Endothelial cell of umbilical vein (primary cell): ENCODE measurements around the gene LUC7L. TPM values are rescaled to one million over a fixed set of nuclear protein-coding genes. Genes with fewer than 3 reads are reported as not detected.

Experiments
- BruUV-seq: library from RNA; stranded (reverse); fragments of 400-500 nt; replicated peaks from 2 replicates; lab custom pipeline; 2021; lab: Mats Ljungman, UMichigan
- CTCF ChIA-PET: fragments of 300-600, 350-600 bp; sonication (Branson Sonifier 250); formaldehyde crosslinking; loops from one replicate; lab custom pipeline; 2021; ENCODE audit warnings: antibody characterized with exemption, inconsistent platforms; lab: Charles Lee
- POLR2A ChIA-PET: fragments of 300-600, 350-600 bp; sonication (Branson Sonifier 250); formaldehyde crosslinking; loops from one replicate; lab custom pipeline; 2021; ENCODE audit warnings: antibody characterized with exemption, inconsistent platforms; lab: Charles Lee
- DNase-seq: peaks from one replicate; pipeline ENCODE4 v3.0.0-alpha.2; 2011; ENCODE audit warnings: low read depth, low spot score
- FAIRE-seq: peaks from 2 replicates; lab custom pipeline; 2011; peaks lifted over from hg19 to GRCh38; lab: Jason Lieb, UNC
- H2AFZ ChIP-seq: 2 replicates; pipeline ENCODE4 v1.6.0; 2012; ENCODE audit warnings: low read depth, low read length, control low read depth, inconsistent platforms
- H3K27ac ChIP-seq: 2 replicates; pipeline ENCODE4 v1.5.1; 2011; ENCODE audit warnings: low read depth, mild to moderate bottlenecking, control low read depth, low read length, moderate library complexity; ENCODE audit not compliant: insufficient read depth
- H3K27me3 ChIP-seq, 2 experiments: 2 replicates each; pipeline versions ENCODE4 v1.6.0 to v1.6.1; 2011; ENCODE audit warnings: low read length in 2 of 2, mixed read lengths in 1 of 2; ENCODE audit not compliant: control insufficient read depth in 2 of 2, insufficient read depth in 2 of 2
- H3K36me3 ChIP-seq, 2 experiments: 2 replicates in 1 of 2; 3 replicates in 1 of 2; pipeline ENCODE4 v1.5.1; 2011; ENCODE audit warnings: low read length in 2 of 2, mild to moderate bottlenecking in 1 of 2, moderate library complexity in 1 of 2; ENCODE audit not compliant: control insufficient read depth in 2 of 2, insufficient read depth in 2 of 2; ENCODE audit errors: extremely low read depth in 1 of 2
- H3K4me1 ChIP-seq: 3 replicates; pipeline ENCODE4 v1.5.1; 2011; ENCODE audit warnings: mild to moderate bottlenecking, low read length; ENCODE audit not compliant: control insufficient read depth, insufficient read depth; ENCODE audit errors: extremely low read depth
- H3K4me2 ChIP-seq: 2 replicates; pipeline ENCODE4 v1.6.1; 2011; ENCODE audit warnings: low read length, control low read depth, mixed read lengths; ENCODE audit not compliant: insufficient read depth
- H3K4me3 ChIP-seq, 3 experiments: fragments of 200-600 bp in 1 of 3; sonication (generic), shearing (Covaris generic) in 1 of 3; replicated peaks in 1 of 3; 2 replicates each; pipeline ENCODE4 v1.5.1; 2011 to 2016; ENCODE audit warnings: control low read depth in 3 of 3, low read length in 3 of 3, mild to moderate bottlenecking in 2 of 3, inconsistent platforms in 1 of 3, low read depth in 1 of 3, moderate library complexity in 1 of 3; ENCODE audit not compliant: insufficient read depth in 1 of 3
- H3K79me2 ChIP-seq: 2 replicates; pipeline ENCODE4 v1.6.0; 2012; ENCODE audit warnings: low read length, inconsistent platforms; ENCODE audit not compliant: control insufficient read depth, insufficient read depth
- H3K9ac ChIP-seq: replicated peaks from 2 replicates; pipeline ENCODE3; 2011; ENCODE audit warnings: low read length, control low read depth; ENCODE audit not compliant: insufficient read depth; ENCODE audit errors: extremely low read depth
- H3K9me1 ChIP-seq: replicated peaks from 3 replicates; pipeline ENCODE4 v1.6.0; 2011; ENCODE audit warnings: mild to moderate bottlenecking, low read length; ENCODE audit not compliant: control insufficient read depth, insufficient read depth; ENCODE audit errors: extremely low read depth
- H3K9me3 ChIP-seq: replicated peaks from 2 replicates; pipeline ENCODE4 v1.5.1; 2012; ENCODE audit warnings: low read length, inconsistent platforms; ENCODE audit not compliant: control insufficient read depth, insufficient read depth
- H4K20me1 ChIP-seq: replicated peaks from 2 replicates; pipeline ENCODE3; 2011; ENCODE audit warnings: mild to moderate bottlenecking, low read length; ENCODE audit not compliant: control insufficient read depth, insufficient read depth; ENCODE audit errors: extremely low read depth
- EZH2 ChIP-seq: IDR thresholded peaks from 2 replicates; pipeline ENCODE4 v1.6.1; 2012; ENCODE audit warnings: borderline replicate concordance, low read depth, mild to moderate bottlenecking, moderate library complexity, low read length, inconsistent platforms; ENCODE audit not compliant: severe bottlenecking
- FOS ChIP-seq: IDR thresholded peaks from 2 replicates; pipeline ENCODE4 v1.6.1; 2011; ENCODE audit warnings: mild to moderate bottlenecking, low read length, moderate library complexity, borderline replicate concordance; ENCODE audit not compliant: insufficient read depth
- GATA2 ChIP-seq: IDR thresholded peaks from 2 replicates; pipeline ENCODE4 v1.7.0; 2011; ENCODE audit warnings: low read depth, mild to moderate bottlenecking, moderate library complexity, mixed read lengths, low read length; ENCODE audit not compliant: insufficient read length, insufficient read depth
- JUN ChIP-seq: IDR thresholded peaks from 2 replicates; pipeline ENCODE4 v1.6.1; 2011; ENCODE audit warnings: borderline replicate concordance, low read depth; ENCODE audit not compliant: insufficient read length, insufficient read depth
- MAX ChIP-seq: IDR thresholded peaks from 2 replicates; pipeline ENCODE4 v1.6.1; 2011; ENCODE audit not compliant: insufficient read depth, insufficient read length
- MYC ChIP-seq: IDR thresholded peaks from one replicate; pipeline ENCODE4 v1.6.1; 2011; ENCODE audit warnings: mild to moderate bottlenecking, low read depth, low read length
- POLR2A ChIP-seq: IDR thresholded peaks from 2 replicates; pipeline ENCODE4 v1.6.1; 2012; ENCODE audit warnings: low read depth, mild to moderate bottlenecking, control low read depth, low read length
- POLR2AphosphoS5 ChIP-seq: IDR thresholded peaks from 2 replicates; pipeline ENCODE4 v1.6.1; 2012; ENCODE audit warnings: low read depth, mild to moderate bottlenecking, control low read depth, low read length, moderate library complexity; ENCODE audit not compliant: insufficient read depth
- dilution Hi-C: fragments of 300-500 bp; cut with MboI; formaldehyde crosslinking; loops from one replicate; pipeline ENCODE4 v1.15.0; 2019; ENCODE audit warnings: low sequenced_read_pairs; ENCODE audit not compliant: extremely low pct_ligation_motif_present
- intact Hi-C: fragments of 100-400 bp; cut with micrococcal nuclease; formaldehyde crosslinking; loops from one replicate; pipeline ENCODE4 v1.10.0; 2022
- polyA plus RNA-seq, 4 experiments: library from polyadenylated mRNA; depleted of rRNA in 3 of 4; stranded (reverse) in 3 of 4; unstranded in 1 of 4; fragments of >200 nt; gene quantifications; 2 replicates each; pipeline versions ENCODE4 v1.2.1 to v1.2.3, GENCODE V29; 2011 to 2012; ENCODE audit warnings: missing spikeins in 1 of 4
- total RNA-seq: library from RNA; stranded (reverse); gene quantifications from 2 replicates; pipeline ENCODE4 v1.2.3, GENCODE V29; 2021
- TF ChIP-seq, protein P1 (sequence below), 2 donors: IDR thresholded peaks; 1 replicate in 1 of 2; 2 replicates in 1 of 2; pipeline ENCODE4 v1.5.1; 2011; ENCODE audit warnings: low read length in 2 of 2, mild to moderate bottlenecking in 2 of 2, moderate library complexity in 2 of 2, control low read depth in 1 of 2, inconsistent platforms in 1 of 2, low read depth in 1 of 2; ENCODE audit not compliant: insufficient read depth in 1 of 2; ENCODE audit errors: extremely low read depth in 1 of 2

LUC7L gene
- total and polyA plus RNA-seq, 2 donors (not counting 3 experiments of a cell fraction or from before 2014, with no cell fraction given) = 75.4 to 94.7 TPM

- no TSS peak for BruUV-seq
- H3K9me3 ChIP-seq = no peaks in the 10 kb centered on the region
- H4K20me1 ChIP-seq = no peaks in the 10 kb centered on the region
- ChIA-PET CTCF (interaction anchor here (0.8 to 1.4 kb wide), 5 partner anchors 11 to 171 kb away, joined by 3 to 4 read pairs (median 3); partner anchors contain the start of gene HBQ1), POLR2A (interaction anchor here (0.6 kb wide), 1 partner anchor 9 kb away, joined by 6 read pairs; no protein-coding TSS in a partner anchor)
- dilution Hi-C loops = no loop called here
- no peak overlapping the region for H2AFZ ChIP-seq
- no peak overlapping the region for H3K27ac ChIP-seq
- peaks cover 24 to 61% of the 10 kb centered on the region in 2 experiments for H3K36me3 ChIP-seq
- H3K27me3 ChIP-seq = no peaks in the 10 kb centered on the region
- intact Hi-C loops = no loop called here
- H3K9ac ChIP-seq = no peak overlapping the region
- H3K79me2 ChIP-seq = no peaks in the 10 kb centered on the region
- H3K4me3 ChIP-seq = no peak overlapping the region
- H3K4me1 ChIP-seq = no peaks in the 10 kb centered on the region
- no peak overlapping the region for H3K4me2 ChIP-seq
- TF ChIP-seq FOS (no peak), POLR2AphosphoS5 (no peak), MYC (no peak), MAX (no peak)
- DNase-seq (no peak), FAIRE-seq (no peak)
- no peaks in the 10 kb centered on the region for H3K9me1 ChIP-seq
Measured at GRCh38 chr16:191831-192230, 37.4 kb downstream of the LUC7L start.

DNA sequence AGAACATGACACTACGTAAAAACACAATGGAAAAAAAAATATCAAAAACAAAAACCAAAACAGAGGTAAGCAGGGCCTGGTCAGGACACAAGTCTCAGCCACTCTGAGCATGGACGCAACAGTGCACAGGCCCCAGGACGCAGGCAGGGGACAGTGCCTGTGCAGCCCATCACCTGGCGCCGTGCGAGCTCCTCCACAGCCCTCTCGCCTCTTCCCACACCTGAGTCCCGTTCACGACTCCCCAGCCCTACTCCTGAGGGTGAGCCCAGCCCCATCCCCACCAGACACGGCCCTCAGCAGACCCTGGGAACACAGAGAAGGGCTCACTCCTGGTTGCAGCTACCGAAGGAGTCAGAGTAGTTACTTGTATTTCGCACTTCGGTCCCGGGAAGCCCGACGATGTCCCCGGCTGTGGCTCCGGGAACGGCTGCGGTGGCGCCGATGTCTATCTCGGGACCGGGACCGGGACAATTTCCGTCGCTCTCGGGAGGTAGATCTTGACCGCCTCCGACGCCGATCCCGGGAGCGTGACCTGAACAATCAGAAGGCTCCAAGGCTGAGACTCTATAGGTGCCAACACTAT is 39.6 kb downstream of the LUC7L start:
- Histone ChIP-seq H3K27ac (no peak overlapping the region), H2AFZ (no peak overlapping the region), H3K9me3 (no peaks in the 10 kb centered on the region), H3K36me3 (peaks cover 20 to 51% of the 10 kb centered on the region in 2 experiments), H3K9ac (no peak overlapping the region), H3K27me3 (no peaks in the 10 kb centered on the region), H3K4me2 (no peak overlapping the region), H3K4me1 (no peaks in the 10 kb centered on the region), H4K20me1 (no peaks in the 10 kb centered on the region), H3K4me3 (no peak overlapping the region), H3K9me1 (no peaks in the 10 kb centered on the region), H3K79me2 (no peaks in the 10 kb centered on the region)
- ChIA-PET POLR2A (no interaction called here), CTCF (interaction anchor here (1.8 kb wide), 1 partner anchor 9 kb away, joined by 5 read pairs; no protein-coding TSS in a partner anchor)
- intact Hi-C loops = no loop called here
- dilution Hi-C loops = no loop called here
- BruUV-seq = no TSS peak
- FAIRE-seq = no peak
- DNase-seq = no peak
- no peak for TF ChIP-seq JUN
- TF ChIP-seq MYC = no peak
- no peak for TF ChIP-seq POLR2A
- no peak for TF ChIP-seq MAX
- no peak for TF ChIP-seq GATA2
- TF ChIP-seq POLR2AphosphoS5 = no peak
- TF ChIP-seq, protein P1, sequence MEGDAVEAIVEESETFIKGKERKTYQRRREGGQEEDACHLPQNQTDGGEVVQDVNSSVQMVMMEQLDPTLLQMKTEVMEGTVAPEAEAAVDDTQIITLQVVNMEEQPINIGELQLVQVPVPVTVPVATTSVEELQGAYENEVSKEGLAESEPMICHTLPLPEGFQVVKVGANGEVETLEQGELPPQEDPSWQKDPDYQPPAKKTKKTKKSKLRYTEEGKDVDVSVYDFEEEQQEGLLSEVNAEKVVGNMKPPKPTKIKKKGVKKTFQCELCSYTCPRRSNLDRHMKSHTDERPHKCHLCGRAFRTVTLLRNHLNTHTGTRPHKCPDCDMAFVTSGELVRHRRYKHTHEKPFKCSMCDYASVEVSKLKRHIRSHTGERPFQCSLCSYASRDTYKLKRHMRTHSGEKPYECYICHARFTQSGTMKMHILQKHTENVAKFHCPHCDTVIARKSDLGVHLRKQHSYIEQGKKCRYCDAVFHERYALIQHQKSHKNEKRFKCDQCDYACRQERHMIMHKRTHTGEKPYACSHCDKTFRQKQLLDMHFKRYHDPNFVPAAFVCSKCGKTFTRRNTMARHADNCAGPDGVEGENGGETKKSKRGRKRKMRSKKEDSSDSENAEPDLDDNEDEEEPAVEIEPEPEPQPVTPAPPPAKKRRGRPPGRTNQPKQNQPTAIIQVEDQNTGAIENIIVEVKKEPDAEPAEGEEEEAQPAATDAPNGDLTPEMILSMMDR (IDR thresholded peaks at IDR 0.05; ENCODE audit: extremely low read depth in 1 of 2, insufficient read depth in 1 of 2, low read depth in 1 of 2, low read length in 2 of 2) = no peak
- TF ChIP-seq FOS = no peak
- no peak for TF ChIP-seq EZH2
